Endothelial cell of umbilical vein (primary cell): Measurements from ENCODE around the gene COPZ2.

Source experiments
- CTCF ChIP-seq, 2 donors: IDR thresholded peaks; 1 replicate in 1 of 2; 2 replicates in 1 of 2; pipeline ENCODE4 v1.5.1; 2011; ENCODE audit warnings: low read length in 2 of 2, mild to moderate bottlenecking in 2 of 2, moderate library complexity in 2 of 2, control low read depth in 1 of 2, inconsistent platforms in 1 of 2, low read depth in 1 of 2; ENCODE audit not compliant: insufficient read depth in 1 of 2; ENCODE audit errors: extremely low read depth in 1 of 2
- EZH2 ChIP-seq: IDR thresholded peaks from 2 replicates; pipeline ENCODE4 v1.6.1; 2012; ENCODE audit warnings: borderline replicate concordance, low read depth, mild to moderate bottlenecking, moderate library complexity, low read length, inconsistent platforms; ENCODE audit not compliant: severe bottlenecking
- FOS ChIP-seq: IDR thresholded peaks from 2 replicates; pipeline ENCODE4 v1.6.1; 2011; ENCODE audit warnings: mild to moderate bottlenecking, low read length, moderate library complexity, borderline replicate concordance; ENCODE audit not compliant: insufficient read depth
- JUN ChIP-seq: IDR thresholded peaks from 2 replicates; pipeline ENCODE4 v1.6.1; 2011; ENCODE audit warnings: borderline replicate concordance, low read depth; ENCODE audit not compliant: insufficient read length, insufficient read depth
- MAX ChIP-seq: IDR thresholded peaks from 2 replicates; pipeline ENCODE4 v1.6.1; 2011; ENCODE audit not compliant: insufficient read depth, insufficient read length
- MYC ChIP-seq: IDR thresholded peaks from one replicate; pipeline ENCODE4 v1.6.1; 2011; ENCODE audit warnings: mild to moderate bottlenecking, low read depth, low read length
- POLR2A ChIP-seq: IDR thresholded peaks from 2 replicates; pipeline ENCODE4 v1.6.1; 2012; ENCODE audit warnings: low read depth, mild to moderate bottlenecking, control low read depth, low read length
- POLR2AphosphoS5 ChIP-seq: IDR thresholded peaks from 2 replicates; pipeline ENCODE4 v1.6.1; 2012; ENCODE audit warnings: low read depth, mild to moderate bottlenecking, control low read depth, low read length, moderate library complexity; ENCODE audit not compliant: insufficient read depth

DNA sequence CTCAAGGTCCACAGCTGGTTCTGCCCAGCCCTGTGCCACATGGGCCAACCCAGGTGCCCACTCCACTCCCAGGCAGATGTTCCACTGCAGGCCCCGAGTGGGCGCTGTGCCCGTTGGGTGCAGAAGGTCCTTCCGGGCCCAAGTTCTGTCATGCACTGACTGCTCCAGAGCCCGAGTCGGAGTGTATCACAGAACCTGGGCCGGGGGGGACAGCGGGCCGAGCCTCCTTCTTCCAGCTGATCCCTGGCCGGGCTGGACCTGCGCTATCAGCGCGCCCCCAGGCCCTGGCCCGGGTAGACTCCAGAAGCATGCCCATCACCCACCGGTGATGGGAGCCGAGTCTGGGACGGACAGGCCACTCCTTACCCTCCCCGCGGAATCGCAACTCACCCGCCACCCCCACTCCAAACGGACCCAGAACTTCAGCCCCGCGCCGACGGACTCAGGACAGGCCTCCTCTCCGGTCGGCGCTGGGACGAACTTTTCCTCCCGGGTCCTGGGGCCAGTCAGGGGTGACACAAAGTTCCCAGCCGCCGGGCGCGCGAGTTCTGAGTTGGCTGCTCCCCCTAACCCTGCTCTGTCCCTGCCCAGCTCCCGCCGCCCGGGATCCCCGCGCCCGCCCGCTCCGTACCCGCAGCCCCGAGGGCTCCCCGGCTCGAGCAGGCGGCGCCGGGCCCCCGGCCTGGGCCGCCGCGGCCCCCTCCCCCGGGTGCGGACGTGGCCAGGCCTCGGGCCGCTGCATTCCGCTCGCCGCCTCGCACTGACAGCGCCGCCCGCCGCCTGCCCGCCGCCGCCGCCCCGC lies at the start of gene COPZ2:
- peak; percentile 48 to 72 for TF ChIP-seq CTCF (IDR thresholded peaks at IDR 0.05; ENCODE audit: extremely low read depth in 1 of 2, insufficient read depth in 1 of 2, low read depth in 1 of 2, low read length in 2 of 2)
- TF ChIP-seq POLR2A: no peak
- TF ChIP-seq EZH2: no peak
- no peak for TF ChIP-seq POLR2AphosphoS5
- no peak for TF ChIP-seq MYC
- TF ChIP-seq JUN: no peak
- TF ChIP-seq MAX: no peak
- no peak for TF ChIP-seq FOS
